H1 (cell line): ENCODE measurements around the gene ACSL3. TPM values are rescaled to one million over a fixed set of nuclear protein-coding genes. Genes with fewer than 3 reads are reported as not detected.

Source experiments
- EGR1 ChIP-seq: IDR thresholded peaks from 2 replicates; pipeline ENCODE4 v1.6.1; 2011; ENCODE audit warnings: low read depth, low read length, borderline replicate concordance
- FOSL1 ChIP-seq: IDR thresholded peaks from 2 replicates; pipeline ENCODE4 v1.6.1; 2011; ENCODE audit warnings: mild to moderate bottlenecking, low read depth, low read length, moderate library complexity; ENCODE audit not compliant: insufficient read depth
- PHF8 ChIP-seq: fragments of 200-600 bp; sonication (generic); conservative IDR thresholded peaks from 2 replicates; pipeline ENCODE4 v1.7.1; 2012; ENCODE audit warnings: low read depth, mild to moderate bottlenecking, inconsistent platforms, low read length, moderate library complexity
- POLR2AphosphoS5 ChIP-seq: IDR thresholded peaks from 2 replicates; pipeline ENCODE4 v1.6.1; 2011; ENCODE audit warnings: low read depth, low read length
- RXRA ChIP-seq: IDR thresholded peaks from 2 replicates; pipeline ENCODE4 v1.6.1; 2011; ENCODE audit warnings: low read depth, mild to moderate bottlenecking, low read length, moderate library complexity; ENCODE audit not compliant: insufficient read depth
- polyA plus RNA-seq, 7 experiments: library from polyadenylated mRNA; depleted of rRNA in 3 of 7; stranded (reverse) in 5 of 7; unstranded in 2 of 7; fragments of >200 nt in 5 of 7; fragments of 200-250 nt in 2 of 7; gene quantifications; 1 replicate in 5 of 7; 2 replicates in 1 of 7; 4 replicates in 1 of 7; pipeline versions ENCODE4 v1.2.1 to v1.2.3, GENCODE V29; 2011 to 2013; ENCODE audit warnings: missing spikeins in 2 of 7, mixed read lengths in 2 of 7
- total RNA-seq: library from RNA; stranded (reverse); fragmentation: NEBNext Ultra II Directional; extraction: Animal tissue kit (Norgen Biotek cat#: 25700); gene quantifications from 2 replicates; pipeline ENCODE4 v1.2.1, GENCODE V29; 2021

The ACSL3 gene
- total and polyA plus RNA-seq, 2 of the 8 experiments (the other 6 are each of a cell fraction or from before 2014, with no cell fraction given): 37.5 to 98.1 TPM

- TF ChIP-seq EGR1 (no peak), POLR2AphosphoS5 (no peak), PHF8 (no peak), FOSL1 (no peak), RXRA (no peak)
Measured at GRCh38 chr2:222819722-222820333, 41.0 kb upstream of the ACSL3 start (continued).
